OCI-LY3 (cell line): ENCODE measurements around the gene SLC4A4.

Source experiments
- EZH2phosphoT487 ChIP-seq: fragments of 200-600 bp; shearing (Covaris generic); IDR thresholded peaks from 2 replicates; pipeline ENCODE4 v1.6.1; 2018; ENCODE audit warnings: antibody characterized with exemption, mixed run types, low read depth
- TF ChIP-seq, protein P1 (sequence below): fragments of 200-600, 300-600 bp; sonication (generic); IDR thresholded peaks from 2 replicates; pipeline ENCODE4 v1.5.1; 2014; ENCODE audit warnings: antibody characterized with exemption, low read length, low read depth

- no peak for TF ChIP-seq EZH2phosphoT487
- TF ChIP-seq, protein P1, sequence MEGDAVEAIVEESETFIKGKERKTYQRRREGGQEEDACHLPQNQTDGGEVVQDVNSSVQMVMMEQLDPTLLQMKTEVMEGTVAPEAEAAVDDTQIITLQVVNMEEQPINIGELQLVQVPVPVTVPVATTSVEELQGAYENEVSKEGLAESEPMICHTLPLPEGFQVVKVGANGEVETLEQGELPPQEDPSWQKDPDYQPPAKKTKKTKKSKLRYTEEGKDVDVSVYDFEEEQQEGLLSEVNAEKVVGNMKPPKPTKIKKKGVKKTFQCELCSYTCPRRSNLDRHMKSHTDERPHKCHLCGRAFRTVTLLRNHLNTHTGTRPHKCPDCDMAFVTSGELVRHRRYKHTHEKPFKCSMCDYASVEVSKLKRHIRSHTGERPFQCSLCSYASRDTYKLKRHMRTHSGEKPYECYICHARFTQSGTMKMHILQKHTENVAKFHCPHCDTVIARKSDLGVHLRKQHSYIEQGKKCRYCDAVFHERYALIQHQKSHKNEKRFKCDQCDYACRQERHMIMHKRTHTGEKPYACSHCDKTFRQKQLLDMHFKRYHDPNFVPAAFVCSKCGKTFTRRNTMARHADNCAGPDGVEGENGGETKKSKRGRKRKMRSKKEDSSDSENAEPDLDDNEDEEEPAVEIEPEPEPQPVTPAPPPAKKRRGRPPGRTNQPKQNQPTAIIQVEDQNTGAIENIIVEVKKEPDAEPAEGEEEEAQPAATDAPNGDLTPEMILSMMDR, result no peak
Measured at GRCh38 chr4:71549516-71550160, 210.8 kb downstream of the SLC4A4 start.
